Coronary artery (tissue), 2 donors: Measurements from ENCODE around the gene PRKCD.

ENCODE experiments used
- DNase-seq: peaks from one replicate; pipeline ENCODE4 v3.0.0-alpha.2; 2017; ENCODE audit warnings: low spot score
- H3K27ac ChIP-seq, 2 donors: fragments of 200-600 bp; sonication (generic); one replicate each; pipeline ENCODE4 v1.5.1; 2016 to 2019
- H3K4me3 ChIP-seq: fragments of 200-600 bp; sonication (generic); 2 replicates; pipeline ENCODE4 v1.5.1; 2016; ENCODE audit warnings: mild to moderate bottlenecking, moderate library complexity
- TF ChIP-seq, protein P1 (sequence below): fragments of 200-600 bp; sonication (generic); IDR thresholded peaks from one replicate; pipeline ENCODE4 v1.5.1; 2019; ENCODE audit warnings: antibody characterized with exemption

PRKCD gene

DNA sequence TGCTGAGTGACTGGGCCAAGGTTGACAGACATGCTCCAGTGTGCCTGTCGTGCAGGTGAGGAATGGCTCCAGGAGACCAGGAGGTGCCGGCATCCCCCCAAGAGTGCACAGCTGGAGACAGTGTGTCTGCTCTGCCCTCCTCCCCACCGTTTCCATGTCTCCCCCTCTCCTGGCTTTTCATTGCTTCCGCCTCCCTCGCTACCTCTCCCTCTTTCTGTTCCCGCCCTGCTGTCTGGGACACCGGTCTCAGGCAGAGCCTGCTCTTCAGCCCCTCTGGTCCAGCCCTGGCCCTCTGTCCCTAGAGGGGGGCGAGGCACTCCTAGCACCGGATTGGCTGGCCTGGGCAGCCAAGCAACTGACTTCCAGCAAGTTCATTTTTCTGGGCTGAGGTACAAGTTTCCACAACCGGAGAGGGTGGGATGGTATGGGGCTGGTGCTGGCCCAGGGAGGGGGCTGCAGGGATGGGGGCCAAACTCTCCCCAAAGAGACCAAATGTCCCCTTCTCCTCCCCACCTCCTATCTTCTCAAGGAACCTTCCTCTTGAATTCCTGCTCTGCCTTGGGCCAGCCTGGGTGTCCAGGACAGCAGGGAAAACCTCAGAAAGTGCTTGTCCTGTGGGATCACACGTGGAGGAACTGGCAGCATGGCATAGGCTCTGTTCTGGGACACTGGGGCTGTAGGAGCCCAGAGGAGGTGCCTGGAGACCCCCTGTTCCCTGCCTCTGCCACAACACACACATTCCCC is 32.6 kb downstream of the PRKCD start:
- DNase-seq, result no peak
- TF ChIP-seq, protein P1, sequence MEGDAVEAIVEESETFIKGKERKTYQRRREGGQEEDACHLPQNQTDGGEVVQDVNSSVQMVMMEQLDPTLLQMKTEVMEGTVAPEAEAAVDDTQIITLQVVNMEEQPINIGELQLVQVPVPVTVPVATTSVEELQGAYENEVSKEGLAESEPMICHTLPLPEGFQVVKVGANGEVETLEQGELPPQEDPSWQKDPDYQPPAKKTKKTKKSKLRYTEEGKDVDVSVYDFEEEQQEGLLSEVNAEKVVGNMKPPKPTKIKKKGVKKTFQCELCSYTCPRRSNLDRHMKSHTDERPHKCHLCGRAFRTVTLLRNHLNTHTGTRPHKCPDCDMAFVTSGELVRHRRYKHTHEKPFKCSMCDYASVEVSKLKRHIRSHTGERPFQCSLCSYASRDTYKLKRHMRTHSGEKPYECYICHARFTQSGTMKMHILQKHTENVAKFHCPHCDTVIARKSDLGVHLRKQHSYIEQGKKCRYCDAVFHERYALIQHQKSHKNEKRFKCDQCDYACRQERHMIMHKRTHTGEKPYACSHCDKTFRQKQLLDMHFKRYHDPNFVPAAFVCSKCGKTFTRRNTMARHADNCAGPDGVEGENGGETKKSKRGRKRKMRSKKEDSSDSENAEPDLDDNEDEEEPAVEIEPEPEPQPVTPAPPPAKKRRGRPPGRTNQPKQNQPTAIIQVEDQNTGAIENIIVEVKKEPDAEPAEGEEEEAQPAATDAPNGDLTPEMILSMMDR, result no peak
- peak overlapping the region; percentile 53 to 82 for H3K27ac ChIP-seq
- peak overlapping the region; percentile 16 for H3K4me3 ChIP-seq

DNA sequence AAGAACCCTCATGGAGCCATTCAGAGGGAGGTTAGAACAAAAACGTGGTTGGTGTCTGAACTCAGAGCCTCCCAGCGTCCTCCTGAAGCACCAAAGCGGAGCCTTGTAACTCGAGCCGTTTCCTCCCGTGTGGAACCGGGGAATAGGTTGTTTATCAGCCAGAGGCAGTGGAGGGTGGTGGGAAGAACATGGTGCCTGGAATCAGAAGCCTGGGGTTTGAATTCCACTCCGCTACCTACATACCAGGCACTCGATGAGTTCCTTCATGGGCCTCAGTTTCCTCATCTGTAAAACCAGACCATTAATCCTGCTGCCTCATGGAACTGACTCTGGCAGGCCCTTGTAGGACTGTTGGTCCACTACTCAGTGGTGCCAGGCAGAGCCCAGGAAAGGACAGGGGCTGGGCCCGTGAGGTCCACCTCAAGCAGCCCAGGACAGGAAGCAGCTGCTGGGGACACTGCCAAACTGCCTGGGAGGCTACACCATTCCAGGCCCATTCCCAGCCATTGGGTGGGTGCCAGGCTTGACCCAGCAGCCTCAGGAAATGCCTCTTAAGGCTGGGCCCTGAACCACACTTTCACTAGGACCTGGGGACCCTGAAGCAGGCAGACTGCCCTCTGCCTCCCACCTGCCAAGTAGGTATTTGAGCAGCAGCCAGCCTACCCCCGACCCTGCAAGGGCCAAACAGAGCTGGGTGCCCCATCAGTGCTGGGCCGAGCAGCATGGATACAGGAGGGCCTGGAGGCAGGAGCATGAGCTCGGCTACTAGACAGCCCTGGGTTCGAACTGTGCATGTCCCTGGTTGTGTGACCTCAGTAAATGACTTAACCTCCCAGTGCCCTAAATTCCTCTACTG is 33.4 kb downstream of the PRKCD start:
- TF ChIP-seq, protein P1, result no peak
- no peak for DNase-seq
- Histone ChIP-seq H3K27ac (peak overlapping the region; percentile 53 to 82), H3K4me3 (no peak overlapping the region)

DNA sequence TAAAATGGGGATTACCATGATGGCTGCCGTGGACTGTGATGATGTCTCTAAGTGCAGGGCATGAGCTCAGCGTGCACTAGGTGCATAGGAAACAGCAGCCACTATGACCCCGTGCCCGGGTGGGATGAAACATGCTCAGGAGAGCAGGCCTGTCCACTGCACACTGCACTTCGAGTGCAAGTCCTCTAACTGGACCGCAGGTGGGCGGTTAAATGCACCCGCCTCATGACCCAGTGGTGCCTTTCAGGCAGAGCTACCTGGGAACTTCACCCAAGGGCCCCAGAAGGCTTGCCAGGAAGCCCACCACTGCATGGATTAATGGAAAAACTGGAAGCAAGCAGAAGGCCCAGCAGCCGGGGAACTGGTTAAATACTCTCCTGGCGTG is 34.0 kb downstream of the PRKCD start:
- TF ChIP-seq, protein P1, result no peak
- Histone ChIP-seq H3K27ac (peak overlapping the region; percentile 53 to 82), H3K4me3 (no peak overlapping the region)
- no peak for DNase-seq

DNA sequence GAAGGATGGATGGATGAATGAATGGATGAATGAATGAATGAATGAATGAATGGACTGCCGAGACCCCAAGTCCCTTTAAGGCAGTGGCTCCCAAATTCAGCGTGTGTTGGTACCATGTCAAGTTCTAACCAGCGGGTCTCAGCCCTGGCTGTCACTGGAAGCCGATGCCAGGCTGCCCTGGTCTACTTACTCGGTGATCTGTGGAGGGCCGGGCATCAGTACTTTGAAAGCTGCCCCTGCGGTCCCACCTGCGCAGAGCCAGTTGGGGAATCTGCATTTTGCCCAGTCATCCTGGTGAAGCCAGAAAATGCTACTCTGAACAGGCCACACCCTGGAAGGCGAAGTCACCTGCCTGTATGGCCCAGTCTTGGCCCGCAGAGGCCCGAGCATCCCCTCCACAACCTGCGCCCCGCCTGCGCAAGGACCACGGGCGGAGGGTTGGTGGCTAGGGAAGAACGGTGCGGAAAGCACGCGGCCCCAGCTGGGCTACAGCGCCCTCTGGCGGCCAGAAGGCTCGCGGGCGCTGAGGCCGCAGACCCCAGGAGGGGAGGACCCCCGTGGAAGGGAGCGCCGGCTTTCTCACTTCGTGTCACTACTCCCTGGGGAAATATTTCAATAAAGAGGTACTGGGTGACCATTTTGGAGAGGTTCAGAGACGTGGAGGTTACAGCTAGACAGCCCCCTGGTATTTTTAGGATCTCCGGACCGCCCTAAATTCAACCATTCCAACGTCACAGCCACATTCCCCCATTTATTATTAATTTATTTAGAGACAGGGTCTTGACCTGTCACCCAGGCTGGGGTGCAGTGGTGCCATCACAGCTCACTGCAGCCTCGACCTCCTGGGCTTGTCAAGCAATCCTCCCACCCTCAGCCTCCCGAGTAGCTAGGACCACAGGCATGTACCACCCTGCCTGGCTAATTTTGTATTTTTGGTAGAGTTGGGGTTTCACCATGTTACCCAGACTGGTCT is 34.9 kb downstream of the PRKCD start:
- TF ChIP-seq, protein P1, result peak; percentile 100
- H3K27ac ChIP-seq, result no peak overlapping the region

DNA sequence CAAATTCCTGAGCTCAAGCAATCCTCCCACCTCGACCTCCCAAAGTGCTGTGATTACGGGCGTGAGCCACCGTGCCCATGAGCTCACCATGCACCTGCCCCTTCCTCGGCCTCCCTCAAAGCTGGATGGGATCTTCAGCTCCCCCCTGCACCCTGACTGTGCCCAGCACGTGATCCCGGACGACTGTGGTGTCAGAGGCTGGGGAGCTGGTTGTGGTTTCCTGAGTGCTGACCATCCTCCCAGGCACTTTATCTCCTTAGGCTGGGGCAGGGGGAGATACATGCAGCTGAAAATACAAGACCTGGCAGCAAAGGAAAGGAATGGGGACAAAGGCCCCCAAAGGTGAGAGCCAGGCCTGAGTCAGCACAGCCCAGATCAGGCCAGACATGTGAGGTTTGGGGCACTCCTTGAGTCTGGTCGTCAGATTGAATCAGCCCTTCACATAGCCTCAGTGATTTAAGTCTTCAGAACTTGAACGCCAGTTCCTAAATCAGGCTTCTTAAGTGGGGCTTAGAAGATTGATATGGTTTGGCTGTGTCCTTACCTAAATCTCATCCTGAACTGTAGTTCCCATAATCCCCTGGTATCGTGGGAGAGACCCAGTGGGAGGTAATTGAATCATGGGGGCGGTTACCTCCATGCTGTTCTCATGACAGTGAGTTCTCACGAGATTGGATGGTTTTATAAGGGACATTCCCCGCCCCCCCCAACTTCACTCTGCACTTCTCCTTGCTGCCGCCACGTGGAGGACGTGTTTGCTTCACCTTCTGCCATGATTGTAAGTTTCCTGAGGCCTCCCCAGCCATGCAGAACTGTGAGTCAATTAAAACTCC is 35.8 kb downstream of the PRKCD start:
- no peak overlapping the region for H3K27ac ChIP-seq
- TF ChIP-seq, protein P1, result no peak
- H3K4me3 ChIP-seq, result no peak overlapping the region
- DNase-seq, result no peak

More for the DNA sequence above, 34.9 kb downstream of the PRKCD start:
- H3K4me3 ChIP-seq, result no peak overlapping the region
- no peak for DNase-seq
